HPDE6-E6E7 (cell line): ENCODE results near the gene AKAP5.

Experiments
- DNase-seq: peaks from one replicate; pipeline ENCODE4 v3.0.0; 2011; ENCODE audit warnings: missing footprints; ENCODE audit errors: extremely low spot score

The AKAP5 gene

GRCh38 chr14:64461221-64461620 is 4.1 kb upstream of the AKAP5 start:
- DNase-seq: no peak

- no peak for DNase-seq
Measured at GRCh38 chr14:64463195-64463594, 2.1 kb upstream of the AKAP5 start.

- DNase-seq: no peak
Measured at GRCh38 chr14:64463873-64464272, 1.4 kb upstream of the AKAP5 start.

DNA sequence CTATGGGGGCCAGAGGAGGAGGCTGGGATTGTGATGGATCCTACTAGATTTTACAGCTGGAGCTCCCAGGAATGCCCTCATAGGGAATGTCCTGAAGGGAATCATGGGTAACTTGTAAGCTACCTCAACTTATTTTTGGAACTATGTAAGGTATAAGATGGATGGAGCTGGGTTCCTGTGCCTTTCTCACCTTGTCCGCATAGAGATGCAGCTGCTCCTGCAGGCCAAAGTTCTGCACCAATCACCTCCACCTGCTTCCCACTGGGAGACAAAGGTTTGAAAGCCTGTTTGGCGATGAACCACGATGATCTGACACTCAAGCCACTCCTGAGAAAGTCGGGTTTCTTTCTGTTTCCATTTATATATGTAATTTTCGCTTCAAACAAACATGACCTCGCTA is 648 bp upstream of the AKAP5 start:
- DNase-seq: no peak

GRCh38 chr14:64465831-64466554 is 694 bp downstream of the AKAP5 start:
- DNase-seq: no peak

GRCh38 chr14:64467101-64467500 is 1.8 kb downstream of the AKAP5 start:
- no peak for DNase-seq

DNA sequence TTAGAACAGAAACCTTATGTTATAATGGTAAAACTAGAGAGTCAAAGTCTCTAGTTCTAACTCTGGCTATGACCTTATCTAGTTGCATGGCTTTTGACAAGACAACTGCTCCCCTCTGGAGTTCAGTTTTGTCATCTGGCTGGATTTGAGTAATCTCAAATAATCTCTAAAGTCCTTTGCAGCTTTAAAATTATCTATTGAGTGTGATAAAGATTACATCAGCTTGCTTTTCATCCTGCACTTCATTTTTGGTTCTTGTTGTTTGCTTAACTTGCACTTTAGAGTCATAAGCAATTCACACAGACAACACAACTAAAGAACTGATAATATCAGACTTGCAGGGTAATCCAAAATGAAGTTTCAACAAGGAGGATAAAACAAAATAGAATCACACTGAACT is 2.3 kb downstream of the AKAP5 start:
- no peak for DNase-seq

GRCh38 chr14:64468451-64468850 is 3.2 kb downstream of the AKAP5 start:
- no peak for DNase-seq

DNA sequence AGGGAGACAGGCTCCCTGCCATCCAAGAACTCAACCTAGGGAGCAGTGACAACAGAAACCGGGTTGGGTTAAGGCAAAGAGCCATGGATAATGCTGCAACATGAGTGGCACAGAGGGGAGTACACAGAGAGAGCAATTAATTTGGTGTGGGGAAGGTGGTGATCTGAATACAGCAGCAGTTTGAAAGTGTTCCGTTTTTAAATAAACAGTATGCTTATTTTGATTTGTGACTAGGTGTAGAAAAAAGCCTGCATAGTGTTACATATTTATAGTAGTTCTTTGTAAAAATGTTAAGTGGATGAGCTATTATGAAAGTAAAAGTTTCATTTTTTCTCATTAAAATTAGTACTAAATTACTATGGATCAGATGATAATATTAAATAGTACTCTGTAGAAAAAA is 8.7 kb downstream of the AKAP5 start:
- no peak for DNase-seq

GRCh38 chr14:64474698-64475097 is 9.4 kb downstream of the AKAP5 start:
- no peak for DNase-seq

- DNase-seq: no peak
Measured at GRCh38 chr14:64475585-64476273, 10.4 kb downstream of the AKAP5 start.

DNA sequence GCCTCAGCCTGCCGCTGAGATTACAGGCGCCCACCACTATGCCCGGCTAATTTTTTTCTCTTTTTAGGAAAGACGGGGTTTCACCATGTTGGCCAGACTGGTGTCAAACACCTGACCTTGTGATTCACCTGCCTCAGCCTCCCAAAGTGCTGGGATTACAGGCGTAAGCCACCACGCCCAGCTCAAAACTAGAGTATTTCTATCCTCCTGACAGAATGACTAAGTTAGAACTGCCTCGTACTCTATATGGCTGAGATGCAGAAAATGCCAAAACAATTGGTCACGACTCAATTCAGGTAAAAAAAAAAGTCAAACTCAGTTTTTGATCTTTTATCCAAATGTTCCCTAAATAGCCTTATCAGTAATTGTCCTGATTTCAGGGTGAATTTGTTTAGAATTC is 11.1 kb downstream of the AKAP5 start:
- DNase-seq: no peak

DNA sequence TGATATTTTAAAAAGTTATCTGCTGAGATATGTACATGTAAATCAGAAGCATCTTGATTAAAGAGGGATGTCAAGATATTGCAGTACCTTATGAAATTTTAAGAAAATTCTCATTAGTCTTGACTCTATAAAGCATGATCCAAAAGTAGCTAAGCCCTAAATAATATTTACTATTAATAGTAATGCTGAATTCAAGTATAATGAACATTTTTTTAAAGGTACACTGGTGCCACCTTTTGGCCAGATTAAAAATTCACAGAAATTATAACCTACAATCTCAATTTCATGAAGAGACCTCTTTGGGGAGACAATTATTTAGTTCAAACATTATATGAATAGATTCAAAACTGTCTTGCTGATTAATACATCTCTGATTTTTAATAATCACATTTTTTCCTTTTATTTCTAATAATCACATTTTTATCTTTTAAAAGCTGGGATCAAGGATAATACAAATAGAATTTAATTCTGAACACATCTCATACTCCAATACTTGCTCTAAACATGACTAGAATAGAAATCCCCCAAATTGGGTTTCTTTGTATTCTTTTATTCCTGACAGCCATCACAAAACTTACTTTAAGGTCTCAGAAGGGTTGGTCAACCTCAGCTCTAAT is 13.4 kb downstream of the AKAP5 start:
- no peak for DNase-seq

DNA sequence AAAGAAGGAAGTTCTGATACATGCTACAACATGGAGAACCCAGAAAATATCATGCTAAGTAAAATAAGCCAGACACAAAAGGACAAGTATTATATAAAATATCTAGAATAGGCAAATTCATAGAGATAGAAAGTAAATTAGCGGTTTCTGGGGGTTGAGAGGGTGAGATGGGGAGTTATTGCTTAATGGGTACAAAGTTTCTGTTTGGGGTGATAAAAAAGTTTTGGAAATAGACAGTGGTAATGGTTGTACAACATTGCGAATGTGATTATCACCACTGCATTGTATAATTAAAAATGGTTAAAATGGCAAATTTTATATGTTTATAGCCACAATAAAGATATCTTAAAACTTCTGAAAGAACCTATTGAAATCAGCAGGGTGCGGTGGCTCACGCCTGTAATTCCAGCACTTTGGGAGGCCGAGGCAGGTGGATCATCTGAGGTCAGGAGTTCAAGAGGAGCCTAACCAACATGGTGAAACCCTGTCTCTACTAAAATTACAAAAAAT is 23.3 kb downstream of the AKAP5 start:
- DNase-seq: no peak

GRCh38 chr14:64491637-64492036 is 26.3 kb downstream of the AKAP5 start:
- DNase-seq: no peak

- DNase-seq: no peak
Measured at GRCh38 chr14:64493455-64493854, 28.2 kb downstream of the AKAP5 start.

GRCh38 chr14:64495252-64495651 is 30.0 kb downstream of the AKAP5 start:
- DNase-seq: no peak

DNA sequence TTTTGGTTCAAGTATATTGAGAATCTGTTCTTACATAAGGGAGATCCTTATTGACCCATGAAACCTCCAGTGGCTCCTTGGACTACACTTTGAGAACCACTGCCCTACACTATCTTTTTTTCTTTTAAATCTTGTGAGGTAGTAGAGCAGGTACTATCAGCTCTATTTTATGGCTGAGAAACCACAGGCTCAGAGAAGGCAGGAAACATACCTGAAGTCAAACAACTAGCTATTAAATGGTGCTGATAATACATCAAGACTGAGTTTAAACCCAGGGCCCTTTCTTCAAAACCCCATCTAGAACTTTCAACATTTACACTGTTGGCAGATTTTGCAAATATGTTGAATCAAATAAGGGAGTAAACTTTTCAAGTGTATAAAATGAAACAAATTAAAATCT is 31.5 kb downstream of the AKAP5 start:
- no peak for DNase-seq

- DNase-seq: no peak
Measured at GRCh38 chr14:64500088-64500487, 34.8 kb downstream of the AKAP5 start.

DNA sequence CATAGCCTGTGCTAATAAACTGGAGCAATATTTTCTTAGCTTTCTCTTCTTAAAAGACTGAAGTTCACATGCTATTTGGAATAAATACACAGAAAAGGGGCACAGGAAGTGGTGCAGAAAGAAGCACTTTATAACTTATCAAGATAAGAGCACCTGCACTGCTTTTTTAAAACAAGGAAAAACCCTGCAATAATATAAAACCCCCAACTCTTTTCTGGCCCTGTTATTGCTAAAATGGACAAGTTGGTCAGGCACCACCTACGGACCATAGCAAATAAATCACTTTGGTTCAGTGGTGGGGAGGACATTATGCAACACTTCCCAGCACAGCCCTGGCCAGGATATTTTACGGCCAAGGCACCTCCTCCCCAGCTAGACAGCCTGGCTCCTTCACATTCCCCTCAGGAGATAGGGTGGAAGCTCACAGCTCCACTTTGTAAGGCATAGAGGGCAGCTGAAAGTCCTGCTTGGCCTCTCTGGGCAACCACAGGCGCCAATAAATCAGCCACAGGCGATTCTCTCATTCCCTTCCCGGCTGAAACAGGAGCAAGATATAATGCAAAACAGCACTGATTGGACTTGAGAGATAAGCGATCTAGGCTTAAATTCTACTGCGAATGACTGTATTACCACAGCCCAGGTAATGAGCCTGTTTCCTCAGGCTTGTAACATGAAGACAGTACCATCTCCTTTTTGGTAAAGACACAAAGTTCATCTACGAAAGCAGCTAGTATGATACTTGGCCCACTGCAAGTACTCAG is 36.3 kb downstream of the AKAP5 start:
- no peak for DNase-seq

- DNase-seq: no peak
Measured at GRCh38 chr14:64502456-64502855, 37.2 kb downstream of the AKAP5 start.

- no peak for DNase-seq
Measured at GRCh38 chr14:64502887-64503433, 37.7 kb downstream of the AKAP5 start.
